GM19023 (cell line): Measurements from ENCODE around the gene COL6A1.

Experiments used
- ATAC-seq: cut with Tn5 transposase; IDR thresholded peaks from one replicate; pipeline ENCODE4 v1.9.1; 2021; ENCODE audit warnings: mild to moderate bottlenecking, moderate library complexity; ENCODE audit not compliant: unreplicated experiment

COL6A1 gene

GRCh38 chr21:45981151-45982091 is at the start of gene COL6A1:
TSS of gene COL6A1 (plus strand) at chr21:45981770. CDS start at chr21:45981851, 81 bp downstream.
- ATAC-seq, result no peak

GRCh38 chr21:45932922-45933502 is 48.6 kb upstream of the COL6A1 start:
- no peak for ATAC-seq

GRCh38 chr21:45934085-45934484 is 47.5 kb upstream of the COL6A1 start:
- no peak for ATAC-seq

GRCh38 chr21:45934554-45934953 is 47.0 kb upstream of the COL6A1 start:
- ATAC-seq, result no peak

- ATAC-seq, result no peak
These were observed 45.9 kb upstream of the COL6A1 start for GRCh38 chr21:45935628-45936027.

GRCh38 chr21:45937721-45938452 is 43.7 kb upstream of the COL6A1 start:
- ATAC-seq, result no peak

GRCh38 chr21:45938453-45938755 is 43.2 kb upstream of the COL6A1 start:
- ATAC-seq, result no peak

- no peak for ATAC-seq
These were observed 42.6 kb upstream of the COL6A1 start for GRCh38 chr21:45938811-45939520.

- ATAC-seq, result no peak
These were observed 42.0 kb upstream of the COL6A1 start for GRCh38 chr21:45939521-45940045.

- no peak for ATAC-seq
These were observed 41.5 kb upstream of the COL6A1 start for GRCh38 chr21:45940091-45940490.

GRCh38 chr21:45940621-45941337 is 40.8 kb upstream of the COL6A1 start:
- no peak for ATAC-seq

- no peak for ATAC-seq
These were observed 40.2 kb upstream of the COL6A1 start for GRCh38 chr21:45941338-45941710.

- no peak for ATAC-seq
These were observed 39.6 kb upstream of the COL6A1 start for GRCh38 chr21:45941717-45942546.

- ATAC-seq, result no peak
These were observed 38.6 kb upstream of the COL6A1 start for GRCh38 chr21:45942755-45943629.

GRCh38 chr21:45943630-45944540 is 37.7 kb upstream of the COL6A1 start:
- ATAC-seq, result no peak

GRCh38 chr21:45944601-45945000 is 37.0 kb upstream of the COL6A1 start:
- ATAC-seq, result no peak

- ATAC-seq, result no peak
These were observed 36.3 kb upstream of the COL6A1 start for GRCh38 chr21:45945066-45945867.
